Calu3 (cell line): Measurements from ENCODE around the gene GALNTL6. TPM values are rescaled to one million over a fixed set of nuclear protein-coding genes. Genes with fewer than 3 reads are reported as not detected.

Experiments used
- BruUV-seq: library from RNA; stranded (reverse); fragments of 400-500 nt; replicated peaks from 2 replicates; lab custom pipeline; 2021; lab: Mats Ljungman, UMichigan
- CTCF ChIA-PET: fragments of 300-600 bp; sonication (Branson Sonifier 250); formaldehyde crosslinking; loops from one replicate; lab custom pipeline; 2022; ENCODE audit warnings: antibody characterized with exemption; lab: Charles Lee
- DNase-seq: peaks from one replicate; pipeline ENCODE4 v3.0.0; 2022
- H3K27ac Mint-ChIP-seq: one replicate; pipeline ENCODE4 v1.8.0; 2022; ENCODE audit warnings: mixed read lengths; ENCODE audit not compliant: unreplicated experiment
- H3K27me3 Mint-ChIP-seq: one replicate; pipeline ENCODE4 v1.8.0; 2022; ENCODE audit warnings: mixed read lengths; ENCODE audit not compliant: unreplicated experiment
- H3K36me3 Mint-ChIP-seq: one replicate; pipeline ENCODE4 v1.8.0; 2022; ENCODE audit warnings: mild to moderate bottlenecking, moderate library complexity, mixed read lengths; ENCODE audit not compliant: insufficient read depth, unreplicated experiment
- H3K4me1 Mint-ChIP-seq: one replicate; pipeline ENCODE4 v1.8.0; 2022; ENCODE audit warnings: mild to moderate bottlenecking, low read depth, mixed read lengths; ENCODE audit not compliant: unreplicated experiment
- H3K4me3 Mint-ChIP-seq: one replicate; pipeline ENCODE4 v1.8.0; 2022; ENCODE audit warnings: mild to moderate bottlenecking, low read depth, moderate library complexity, mixed read lengths; ENCODE audit not compliant: unreplicated experiment
- H3K9me3 Mint-ChIP-seq: one replicate; pipeline ENCODE4 v1.8.0; 2022; ENCODE audit warnings: low read depth, mixed read lengths; ENCODE audit not compliant: unreplicated experiment
- intact Hi-C: fragments of 100-400 bp; cut with micrococcal nuclease; formaldehyde crosslinking; loops from one replicate; pipeline ENCODE4 v1.10.0; 2022; ENCODE audit not compliant: unreplicated experiment
- total RNA-seq: library from RNA; stranded (reverse); gene quantifications from 2 replicates; pipeline ENCODE4 v1.2.3, GENCODE V29; 2022
- TF ChIP-seq, protein P1 (sequence below): fragments of 200-600 bp; IDR thresholded peaks from one replicate; pipeline ENCODE4 v1.8.0; 2022; ENCODE audit warnings: antibody characterized with exemption; ENCODE audit not compliant: unreplicated experiment

GALNTL6 gene
- total RNA-seq, 1 experiment from 2014 or later, result not detected

DNA sequence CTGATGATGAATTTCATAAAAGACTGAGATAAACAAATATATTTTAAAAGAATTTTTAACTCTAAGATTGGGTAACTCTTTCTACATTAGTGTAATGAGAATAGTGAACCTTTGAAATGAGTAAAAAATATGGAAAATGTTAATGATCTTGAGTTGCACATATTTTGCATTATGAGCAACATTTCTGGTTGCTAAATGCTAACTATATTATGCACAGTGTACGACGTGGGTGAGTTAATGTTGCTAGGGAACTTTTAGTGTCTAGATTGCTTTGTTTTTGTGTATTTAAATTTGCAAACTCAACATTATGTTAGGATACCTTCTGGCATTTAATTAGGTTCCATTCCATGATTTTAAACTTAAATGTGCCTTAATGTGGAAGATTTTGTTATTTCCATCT is 742.5 kb downstream of the GALNTL6 start:
- no peak overlapping the region for H3K4me3 Mint-ChIP-seq
- no TSS peak for BruUV-seq
- CTCF ChIA-PET, result no interaction called here
- no peak overlapping the region for H3K27ac Mint-ChIP-seq
- TF ChIP-seq, protein P1, sequence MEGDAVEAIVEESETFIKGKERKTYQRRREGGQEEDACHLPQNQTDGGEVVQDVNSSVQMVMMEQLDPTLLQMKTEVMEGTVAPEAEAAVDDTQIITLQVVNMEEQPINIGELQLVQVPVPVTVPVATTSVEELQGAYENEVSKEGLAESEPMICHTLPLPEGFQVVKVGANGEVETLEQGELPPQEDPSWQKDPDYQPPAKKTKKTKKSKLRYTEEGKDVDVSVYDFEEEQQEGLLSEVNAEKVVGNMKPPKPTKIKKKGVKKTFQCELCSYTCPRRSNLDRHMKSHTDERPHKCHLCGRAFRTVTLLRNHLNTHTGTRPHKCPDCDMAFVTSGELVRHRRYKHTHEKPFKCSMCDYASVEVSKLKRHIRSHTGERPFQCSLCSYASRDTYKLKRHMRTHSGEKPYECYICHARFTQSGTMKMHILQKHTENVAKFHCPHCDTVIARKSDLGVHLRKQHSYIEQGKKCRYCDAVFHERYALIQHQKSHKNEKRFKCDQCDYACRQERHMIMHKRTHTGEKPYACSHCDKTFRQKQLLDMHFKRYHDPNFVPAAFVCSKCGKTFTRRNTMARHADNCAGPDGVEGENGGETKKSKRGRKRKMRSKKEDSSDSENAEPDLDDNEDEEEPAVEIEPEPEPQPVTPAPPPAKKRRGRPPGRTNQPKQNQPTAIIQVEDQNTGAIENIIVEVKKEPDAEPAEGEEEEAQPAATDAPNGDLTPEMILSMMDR, result no peak
- H3K4me1 Mint-ChIP-seq, result no peaks in the 10 kb centered on the region
- DNase-seq, result no peak
- no peaks in the 10 kb centered on the region for H3K27me3 Mint-ChIP-seq
- intact Hi-C loops, result no loop called here
- peaks cover 3% of the 10 kb centered on the region for H3K9me3 Mint-ChIP-seq
- H3K36me3 Mint-ChIP-seq, result no peaks in the 10 kb centered on the region

GRCh38 chr4:172573899-172574298 is 760.7 kb downstream of the GALNTL6 start:
- intact Hi-C loops, result no loop called here
- DNase-seq, result no peak
- no peaks in the 10 kb centered on the region for H3K9me3 Mint-ChIP-seq
- no peaks in the 10 kb centered on the region for H3K4me1 Mint-ChIP-seq
- H3K4me3 Mint-ChIP-seq, result no peak overlapping the region
- TF ChIP-seq, protein P1, result no peak
- CTCF ChIA-PET, result no interaction called here
- no peaks in the 10 kb centered on the region for H3K36me3 Mint-ChIP-seq
- no TSS peak for BruUV-seq
- no peaks in the 10 kb centered on the region for H3K27me3 Mint-ChIP-seq
- H3K27ac Mint-ChIP-seq, result no peak overlapping the region

GRCh38 chr4:172578712-172579111 is 765.5 kb downstream of the GALNTL6 start:
- CTCF ChIA-PET, result no interaction called here
- TF ChIP-seq, protein P1, result no peak
- Mint-ChIP-seq H3K36me3 (no peaks in the 10 kb centered on the region), H3K4me3 (no peak overlapping the region), H3K9me3 (no peaks in the 10 kb centered on the region), H3K4me1 (no peaks in the 10 kb centered on the region), H3K27ac (no peak overlapping the region), H3K27me3 (no peaks in the 10 kb centered on the region)
- no TSS peak for BruUV-seq
- no peak for DNase-seq
- intact Hi-C loops, result no loop called here

DNA sequence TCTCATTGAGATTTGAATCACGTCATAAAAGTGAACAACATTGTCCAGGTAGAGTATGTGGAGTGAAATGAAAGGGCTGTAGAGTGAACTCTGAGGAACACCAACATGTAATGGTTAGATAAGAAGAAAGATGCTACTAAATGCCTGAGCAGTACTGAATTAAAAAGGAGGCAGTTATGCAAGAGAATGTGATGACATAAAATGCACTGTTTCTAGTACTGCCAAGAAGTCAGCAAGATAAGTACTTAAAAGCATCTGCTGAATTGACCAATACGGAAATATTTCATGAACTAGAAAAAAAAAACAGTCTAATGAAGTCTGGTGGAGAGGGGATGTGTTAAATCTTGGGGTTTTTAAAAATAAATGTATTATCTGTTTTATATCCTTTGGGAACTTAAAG is 771.6 kb downstream of the GALNTL6 start:
- Mint-ChIP-seq H3K4me3 (no peak overlapping the region), H3K9me3 (no peaks in the 10 kb centered on the region), H3K36me3 (no peaks in the 10 kb centered on the region), H3K27ac (no peak overlapping the region), H3K27me3 (no peaks in the 10 kb centered on the region), H3K4me1 (no peaks in the 10 kb centered on the region)
- intact Hi-C loops, result no loop called here
- CTCF ChIA-PET, result no interaction called here
- no TSS peak for BruUV-seq
- DNase-seq, result no peak
- TF ChIP-seq, protein P1, result no peak
